GM19240 (cell line): ENCODE measurements around the gene BIN2.
"Not testable (repeated sequence)": the region's sequence is repeated elsewhere in the genome, so short reads cannot be mapped to it uniquely, and the experiment has no call there.

Experiments used
- DNase-seq: peaks from one replicate; pipeline ENCODE4 v3.0.0; 2011; ENCODE audit warnings: low spot score; ENCODE audit not compliant: insufficient read length

The BIN2 gene

GRCh38 chr12:51263341-51263740 lies 60.6 kb downstream of the BIN2 start:
- DNase-seq: no peak

DNA sequence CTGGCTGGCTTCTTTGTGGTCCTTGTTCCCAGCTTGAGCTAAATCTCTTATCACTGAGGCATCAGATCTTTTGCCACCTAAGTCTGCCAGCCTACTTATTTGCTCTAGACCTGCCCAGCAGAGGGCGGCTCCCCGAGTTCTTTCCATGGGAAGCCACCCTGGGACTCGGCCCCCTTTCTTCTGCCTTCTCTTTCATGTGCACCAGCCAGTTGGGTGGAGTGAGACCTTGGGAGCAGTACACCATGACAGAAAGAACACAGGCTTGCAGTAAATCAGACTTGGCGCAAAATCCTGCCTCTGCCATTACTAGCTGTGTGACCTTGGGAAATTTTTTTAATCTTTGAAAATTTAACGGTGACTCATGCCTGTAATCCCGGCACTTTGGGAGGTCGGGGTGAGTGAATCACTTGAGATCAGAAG lies 61.2 kb downstream of the BIN2 start:
- DNase-seq: no peak

- not testable (repeated sequence) for DNase-seq
Measured at GRCh38 chr12:51259600-51259999, 64.4 kb downstream of the BIN2 start.

GRCh38 chr12:51254536-51254935 lies 69.4 kb downstream of the BIN2 start:
- no peak for DNase-seq

DNA sequence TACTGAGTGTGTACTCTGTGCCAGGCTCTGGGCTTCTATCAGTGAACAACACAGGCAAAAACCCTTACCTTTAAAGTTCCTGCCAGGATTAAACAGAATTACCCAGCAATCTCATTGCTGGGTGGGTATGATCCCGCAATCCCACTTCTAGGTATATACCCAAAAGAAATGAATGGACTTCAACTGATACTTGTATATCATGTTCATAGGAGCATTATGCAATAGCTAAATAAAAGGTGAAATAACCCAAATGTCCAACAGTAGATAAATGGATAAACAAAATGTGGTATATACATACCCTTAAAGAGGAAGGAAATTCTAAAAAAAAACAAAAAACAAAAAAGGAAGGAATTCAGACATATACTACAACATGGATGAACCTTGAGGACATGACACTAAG lies 70.7 kb downstream of the BIN2 start:
- no peak for DNase-seq

GRCh38 chr12:51247523-51248206 lies 76.3 kb downstream of the BIN2 start:
- no peak for DNase-seq

DNA sequence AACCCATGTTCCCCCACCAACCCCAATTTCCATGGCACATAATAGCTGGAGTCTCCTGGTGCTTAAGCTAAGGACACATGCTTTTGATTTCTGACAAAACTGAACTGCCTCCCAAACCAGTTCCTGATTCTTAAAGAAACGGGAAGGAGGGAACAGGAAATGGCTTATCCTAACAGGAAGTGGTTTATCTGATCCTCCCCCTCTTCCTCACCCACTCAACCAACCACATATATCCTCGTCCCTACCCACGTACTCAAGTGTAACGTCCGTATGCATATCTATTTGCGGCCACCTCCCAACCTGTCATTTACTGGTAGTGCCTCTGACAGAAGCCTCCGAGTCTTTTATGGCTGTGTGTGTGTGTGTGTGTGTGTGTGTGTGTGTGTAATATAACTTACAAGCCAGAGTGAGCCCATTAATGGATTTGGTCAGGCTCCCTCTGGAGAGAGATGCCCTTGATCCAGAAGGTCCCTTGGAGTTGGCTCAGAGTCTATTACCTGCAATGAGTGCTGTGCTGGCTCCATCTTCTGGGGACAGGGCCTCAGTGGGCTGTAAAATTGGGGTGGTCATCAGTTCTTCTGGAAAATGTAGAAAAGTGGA lies 77.6 kb downstream of the BIN2 start:
- DNase-seq: no peak

DNA sequence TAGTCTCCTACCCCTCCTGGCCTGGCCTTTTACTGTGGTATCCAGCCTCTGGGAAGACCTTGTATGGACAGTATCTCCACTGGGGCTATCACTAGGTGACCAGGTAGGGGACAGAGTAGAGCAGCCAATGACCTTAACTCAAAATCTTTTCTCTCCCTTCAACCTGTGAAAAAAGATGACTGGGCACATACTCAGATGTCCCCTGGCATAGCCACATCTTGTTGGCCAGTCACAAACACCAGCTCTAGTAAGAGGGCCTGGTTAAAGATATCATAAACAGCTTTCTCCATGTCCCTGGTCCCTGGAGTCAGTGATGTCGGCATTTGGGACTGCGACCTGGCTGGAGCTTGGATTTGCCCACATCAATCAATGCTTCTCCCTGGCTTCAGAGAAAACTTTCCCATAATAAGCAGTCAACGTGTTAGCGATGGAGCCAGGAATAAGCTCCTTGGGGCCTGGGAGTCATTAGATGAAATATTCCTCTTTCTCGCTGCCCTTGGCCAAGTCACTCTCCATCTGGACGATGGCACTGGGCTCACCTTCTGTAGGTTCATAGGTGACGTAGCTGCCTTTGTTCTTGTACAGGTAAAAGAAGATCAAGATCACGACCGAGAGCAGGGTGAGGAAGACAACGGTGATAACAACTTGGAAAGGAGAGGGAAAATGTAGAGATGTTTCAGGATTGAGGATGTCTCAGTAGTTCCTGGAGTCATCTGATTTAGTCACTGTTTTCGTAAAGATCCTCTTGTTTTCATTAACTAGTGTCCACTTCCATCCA lies 78.3 kb downstream of the BIN2 start:
- DNase-seq: no peak

DNA sequence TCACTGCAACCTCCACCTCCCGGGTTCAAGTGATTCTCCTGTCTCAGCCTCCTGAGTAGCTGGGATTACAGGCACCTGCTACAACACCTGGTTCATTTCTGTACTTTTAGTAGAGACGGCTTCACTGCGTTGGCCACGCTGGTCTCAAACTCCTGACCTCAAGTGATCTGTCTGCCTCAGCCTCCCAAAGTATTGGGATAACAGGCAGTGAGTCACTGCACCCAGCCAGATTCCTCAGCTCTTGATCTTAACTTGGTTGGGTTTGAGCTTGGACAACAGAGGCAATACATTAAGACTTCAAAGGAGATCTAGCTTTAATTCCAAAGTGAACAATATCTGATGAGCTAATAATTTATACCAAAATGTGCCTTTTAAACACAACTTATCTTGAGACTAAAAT lies 79.7 kb downstream of the BIN2 start:
- no peak for DNase-seq

- no peak for DNase-seq
Measured at GRCh38 chr12:51242876-51243275, 81.1 kb downstream of the BIN2 start.

DNA sequence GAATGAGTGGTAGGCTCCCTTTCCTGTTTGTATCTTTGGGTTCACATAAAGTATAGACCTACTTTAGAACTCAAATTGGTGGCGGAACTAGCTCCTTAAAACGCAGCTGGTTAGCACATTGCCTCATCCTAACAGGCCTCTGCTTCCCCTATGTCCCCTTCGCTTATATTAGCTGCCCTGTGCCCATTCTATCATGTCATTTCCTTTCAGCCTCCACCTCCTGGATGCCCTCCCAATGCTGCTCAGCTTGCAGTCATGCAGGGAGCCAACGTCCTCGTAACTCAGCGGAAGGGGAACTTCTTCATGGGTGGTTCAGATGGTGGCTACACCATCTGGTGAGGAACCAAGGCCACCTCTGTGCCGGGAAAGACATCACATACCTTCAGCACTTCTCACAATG lies 81.9 kb downstream of the BIN2 start:
- DNase-seq: no peak

- DNase-seq: no peak
Measured at GRCh38 chr12:51240971-51241370, 83.0 kb downstream of the BIN2 start.

DNA sequence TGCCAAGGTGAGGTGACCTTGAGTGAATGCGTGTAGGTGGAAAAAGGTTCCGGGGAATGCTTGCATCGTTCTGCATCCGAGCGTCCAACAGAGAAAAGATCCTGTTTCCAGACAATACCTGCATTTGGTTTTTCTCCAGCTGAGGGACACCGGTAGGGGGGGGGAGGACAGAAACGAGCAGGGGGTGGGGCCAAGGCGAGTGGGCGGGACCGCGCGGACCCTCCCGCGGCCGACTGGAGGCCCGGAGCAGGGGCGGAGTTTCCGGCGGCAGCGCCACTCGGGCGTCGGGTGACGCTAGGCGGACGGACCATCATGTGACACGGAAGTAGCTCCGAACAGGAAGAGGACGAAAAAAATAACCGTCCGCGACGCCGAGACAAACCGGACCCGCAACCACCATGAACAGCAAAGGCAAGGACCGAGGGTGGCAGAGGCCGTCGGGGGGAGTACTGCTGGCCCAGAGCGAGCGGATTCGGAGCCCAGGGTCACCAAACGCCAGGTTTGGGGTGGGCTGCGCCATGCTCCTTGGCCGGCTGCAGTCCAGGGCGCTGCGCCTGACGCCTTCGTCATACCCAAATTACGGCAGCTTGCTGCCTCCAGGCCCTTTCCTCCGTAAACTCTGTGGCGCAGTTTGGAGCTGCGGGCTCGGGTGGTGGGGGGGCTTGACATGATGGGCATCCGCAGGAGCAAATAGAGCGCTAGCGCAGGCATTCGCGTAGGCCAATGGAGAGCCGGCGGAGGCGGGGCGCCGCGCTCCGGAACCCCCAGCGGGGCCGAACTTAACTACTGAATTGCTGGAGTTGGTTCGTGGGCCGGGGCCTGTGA lies 85.3 kb downstream of the BIN2 start, which contains the start of gene DAZAP2:
Gene DAZAP2, plus strand, starts transcription at position 317 of the 825 bp plus-strand sequence. Its CDS starts 82 bp downstream, at position 399.
- DNase-seq: peak; percentile 88

DNA sequence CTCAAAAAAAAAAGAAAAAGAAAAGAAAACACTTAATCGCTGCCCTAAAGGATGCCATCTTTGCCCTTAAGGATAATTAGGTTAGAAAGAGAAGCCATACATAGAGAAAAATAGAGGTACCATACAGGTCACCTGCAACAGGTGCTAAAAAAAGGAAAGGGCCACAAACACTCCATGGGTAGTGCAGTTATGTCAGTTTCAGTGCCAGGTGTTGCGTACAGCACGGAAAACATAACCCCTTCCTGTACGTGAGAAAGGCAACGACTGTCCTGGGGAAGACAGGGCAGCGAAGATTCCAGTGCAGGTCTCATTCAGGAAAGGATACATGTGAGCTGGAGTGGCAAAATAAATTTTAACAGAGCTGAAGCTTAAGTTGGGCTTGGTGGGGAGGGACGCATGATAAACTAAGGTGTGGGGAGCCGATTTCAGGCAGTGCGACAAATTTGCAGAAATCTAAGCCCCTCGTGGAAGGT lies 85.9 kb downstream of the BIN2 start:
- no peak for DNase-seq

- no peak for DNase-seq
Measured at GRCh38 chr12:51234530-51234929, 89.4 kb downstream of the BIN2 start.

DNA sequence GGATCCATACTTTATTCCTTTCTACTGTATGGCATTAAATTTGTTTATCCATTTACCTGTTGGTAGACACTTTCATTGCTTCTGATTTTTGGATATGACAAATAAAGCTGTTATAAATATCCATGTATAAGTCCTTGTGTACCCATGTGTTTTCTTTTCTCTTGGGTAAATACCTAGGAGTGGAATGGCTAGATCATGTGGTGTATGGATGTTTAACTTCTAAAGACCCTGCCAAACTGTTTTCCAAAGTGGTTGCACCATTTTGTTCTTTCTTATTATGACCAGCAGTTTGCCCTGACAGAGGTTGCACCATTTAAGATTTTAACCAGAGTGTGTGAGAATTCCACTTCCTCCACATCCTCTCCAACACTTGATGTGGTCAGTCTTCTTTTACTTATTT lies 91.3 kb downstream of the BIN2 start:
- DNase-seq: no peak
